Panc1 (cell line): ENCODE data around the gene FSTL5.

ENCODE experiments used
- POLR2AphosphoS5 ChIP-seq: IDR thresholded peaks from 2 replicates; pipeline ENCODE4 v1.6.1; 2012; ENCODE audit warnings: mild to moderate bottlenecking, low read depth, low read length, moderate library complexity
- TF ChIP-seq, protein P1 (sequence below): fragments of 450-650 bp; IDR thresholded peaks from 2 replicates; pipeline ENCODE4 v1.5.1; 2017; ENCODE audit warnings: mild to moderate bottlenecking

DNA sequence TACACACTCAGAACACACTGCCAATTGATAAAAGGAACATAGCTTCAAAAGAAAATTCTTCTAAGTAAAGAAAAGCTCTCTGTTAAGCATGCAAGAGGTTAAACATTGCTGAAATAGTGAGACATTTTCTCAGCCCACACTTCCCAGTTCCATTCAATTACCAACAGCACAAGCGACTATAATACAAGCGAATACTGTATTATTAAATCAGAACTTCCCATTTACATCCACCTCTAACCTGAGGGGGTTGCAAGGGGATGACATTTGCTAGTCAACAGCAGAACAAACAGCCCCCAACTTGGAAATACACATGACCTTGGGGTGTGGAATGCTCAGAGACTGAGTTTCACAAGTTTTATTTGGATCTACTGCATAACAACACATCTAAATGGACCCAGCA lies 1.1 kb downstream of the FSTL5 start:
- TF ChIP-seq, protein P1, sequence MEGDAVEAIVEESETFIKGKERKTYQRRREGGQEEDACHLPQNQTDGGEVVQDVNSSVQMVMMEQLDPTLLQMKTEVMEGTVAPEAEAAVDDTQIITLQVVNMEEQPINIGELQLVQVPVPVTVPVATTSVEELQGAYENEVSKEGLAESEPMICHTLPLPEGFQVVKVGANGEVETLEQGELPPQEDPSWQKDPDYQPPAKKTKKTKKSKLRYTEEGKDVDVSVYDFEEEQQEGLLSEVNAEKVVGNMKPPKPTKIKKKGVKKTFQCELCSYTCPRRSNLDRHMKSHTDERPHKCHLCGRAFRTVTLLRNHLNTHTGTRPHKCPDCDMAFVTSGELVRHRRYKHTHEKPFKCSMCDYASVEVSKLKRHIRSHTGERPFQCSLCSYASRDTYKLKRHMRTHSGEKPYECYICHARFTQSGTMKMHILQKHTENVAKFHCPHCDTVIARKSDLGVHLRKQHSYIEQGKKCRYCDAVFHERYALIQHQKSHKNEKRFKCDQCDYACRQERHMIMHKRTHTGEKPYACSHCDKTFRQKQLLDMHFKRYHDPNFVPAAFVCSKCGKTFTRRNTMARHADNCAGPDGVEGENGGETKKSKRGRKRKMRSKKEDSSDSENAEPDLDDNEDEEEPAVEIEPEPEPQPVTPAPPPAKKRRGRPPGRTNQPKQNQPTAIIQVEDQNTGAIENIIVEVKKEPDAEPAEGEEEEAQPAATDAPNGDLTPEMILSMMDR, result no peak
- TF ChIP-seq POLR2AphosphoS5, result no peak
